Stomach smooth muscle (tissue), 2 donors: ENCODE measurements around the gene GPR142.
A peak's percentile ranks its signal among the peaks of the same experiment; 100 is the strongest.

Experiments
- H3K27ac ChIP-seq: one replicate; pipeline ENCODE4 v1.7.0; 2013; ENCODE audit warnings: mild to moderate bottlenecking, low read length, inconsistent platforms
- H3K27me3 ChIP-seq, 2 donors: one replicate each; pipeline ENCODE4 v1.7.0; 2013; ENCODE audit warnings: low read length in 2 of 2; ENCODE audit not compliant: insufficient read depth in 2 of 2, control insufficient read depth in 1 of 2
- H3K36me3 ChIP-seq, 2 donors: one replicate each; pipeline ENCODE4 v1.7.0; 2013; ENCODE audit warnings: low read length in 2 of 2; ENCODE audit not compliant: control insufficient read depth in 2 of 2, insufficient read depth in 2 of 2
- H3K4me1 ChIP-seq: one replicate; pipeline ENCODE4 v1.7.0; 2013; ENCODE audit warnings: low read length; ENCODE audit not compliant: control insufficient read depth, insufficient read depth
- H3K4me3 ChIP-seq, 2 donors: one replicate each; pipeline ENCODE4 v1.7.0; 2013; ENCODE audit warnings: low read length in 2 of 2
- H3K9ac ChIP-seq, 2 donors: one replicate each; pipeline ENCODE4 v1.7.0; 2013; ENCODE audit warnings: low read length in 2 of 2, mild to moderate bottlenecking in 1 of 2
- H3K9me3 ChIP-seq, 2 donors: one replicate each; pipeline ENCODE4 v1.7.0; 2013; ENCODE audit warnings: low read length in 2 of 2; ENCODE audit not compliant: control insufficient read depth in 2 of 2
- donor health status: healthy.
- donor health status: Pancreatic carcinoma.

The GPR142 gene

DNA sequence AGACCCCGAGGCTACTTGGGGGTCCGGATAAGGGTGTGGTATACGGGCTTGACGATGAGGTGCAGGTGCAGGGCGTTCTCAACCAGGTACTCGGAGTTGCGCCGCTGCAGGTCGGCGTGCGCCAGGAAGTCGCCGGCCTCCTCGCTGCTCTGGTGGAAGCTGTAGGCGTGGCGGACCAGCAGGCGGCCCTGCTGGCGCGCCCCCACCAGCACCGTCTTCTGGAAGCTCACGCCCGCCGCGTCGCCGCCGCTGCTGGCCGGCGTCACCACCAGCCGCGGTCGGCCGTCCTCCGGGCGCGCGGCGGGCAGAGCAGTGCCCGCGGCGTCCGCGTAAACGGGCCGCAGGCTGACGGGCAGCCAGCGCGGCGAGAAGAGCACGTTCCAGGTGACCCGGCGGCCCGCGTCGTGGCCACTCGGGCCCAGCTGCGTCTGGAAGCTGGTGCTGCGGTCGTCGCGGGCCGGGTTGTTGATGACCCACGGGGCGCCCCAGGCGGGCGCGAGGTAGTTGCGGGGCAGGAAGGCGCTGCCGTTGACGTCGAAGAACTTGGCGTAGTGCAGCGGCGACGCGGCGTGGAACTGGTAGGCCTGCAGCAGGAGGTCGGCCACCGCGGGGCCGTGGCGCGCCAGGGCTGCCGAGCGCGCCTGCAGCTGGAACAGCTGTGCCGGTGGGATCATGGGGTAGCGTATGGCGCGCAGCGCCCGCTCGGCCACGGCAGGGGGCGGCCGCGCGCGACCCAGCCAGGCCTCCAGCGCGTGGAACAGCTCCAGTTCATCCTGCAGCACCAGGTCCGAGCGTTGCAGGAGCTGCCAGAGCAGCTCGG lies 10.4 kb upstream of the GPR142 start:
- Histone ChIP-seq H3K36me3 (no peaks in the 10 kb centered on the region), H3K27me3 (peaks cover 72 to 78% of the 10 kb centered on the region in 2 donors), H3K4me3 (peak overlapping the region in 1 of 2 donors; percentile 22)

DNA sequence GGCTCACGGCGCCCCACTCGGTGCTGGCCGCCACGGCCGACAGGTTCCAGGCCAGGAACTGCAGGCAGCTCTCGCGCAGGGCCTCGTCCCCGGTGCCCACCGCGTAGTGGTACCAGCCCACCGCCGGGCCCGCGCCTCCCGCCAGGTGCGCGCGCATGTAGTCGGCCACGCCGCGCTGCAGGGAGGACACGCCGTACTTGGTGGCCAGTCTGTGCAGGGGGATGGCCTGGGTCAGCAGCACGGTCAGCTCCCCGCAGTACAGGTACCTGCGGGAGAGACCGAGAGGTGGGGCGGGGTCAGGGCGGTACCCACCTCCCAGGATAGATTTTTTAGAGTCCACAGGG lies 9.9 kb upstream of the GPR142 start:
- Histone ChIP-seq H3K9ac (no peak overlapping the region), H3K27me3 (peaks cover 75 to 78% of the 10 kb centered on the region in 2 donors), H3K4me3 (no peak overlapping the region)

More for the DNA sequence above, 10.4 kb upstream of the GPR142 start:
- no peaks in the 10 kb centered on the region for H3K9me3 ChIP-seq
- H3K4me1 ChIP-seq: peaks cover 12% of the 10 kb centered on the region
- no peak overlapping the region for H3K27ac ChIP-seq
- H3K9ac ChIP-seq: no peak overlapping the region

DNA sequence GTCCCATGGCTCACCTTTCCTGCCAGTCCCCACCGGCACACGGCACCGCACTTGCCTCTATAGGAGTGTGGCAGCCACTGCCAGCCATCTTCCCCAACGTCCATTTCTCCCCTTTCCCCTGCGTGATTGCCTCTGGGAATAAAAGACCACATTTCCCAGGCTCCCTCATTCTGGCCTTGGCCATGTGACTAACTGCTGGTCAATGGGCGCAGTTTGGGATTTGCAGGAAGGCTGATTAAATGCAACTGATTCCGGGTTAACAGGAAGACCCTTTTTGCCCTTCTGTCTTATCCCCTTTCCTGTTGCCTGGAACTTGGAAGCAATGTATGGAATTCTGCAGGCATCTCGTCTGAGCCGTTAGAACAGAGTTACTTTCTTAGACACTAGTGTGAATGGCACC lies 8.6 kb upstream of the GPR142 start:
- no peak overlapping the region for H3K4me3 ChIP-seq
- no peak overlapping the region for H3K9ac ChIP-seq
- no peaks in the 10 kb centered on the region for H3K36me3 ChIP-seq
- H3K27me3 ChIP-seq: peaks cover 64 to 68% of the 10 kb centered on the region in 2 donors
- no peaks in the 10 kb centered on the region for H3K9me3 ChIP-seq
- H3K4me1 ChIP-seq: peaks cover 14% of the 10 kb centered on the region
- no peak overlapping the region for H3K27ac ChIP-seq

More for the DNA sequence above, 9.9 kb upstream of the GPR142 start:
- no peaks in the 10 kb centered on the region for H3K36me3 ChIP-seq
- H3K4me1 ChIP-seq: peaks cover 14% of the 10 kb centered on the region
- H3K9me3 ChIP-seq: no peaks in the 10 kb centered on the region
- H3K27ac ChIP-seq: no peak overlapping the region

DNA sequence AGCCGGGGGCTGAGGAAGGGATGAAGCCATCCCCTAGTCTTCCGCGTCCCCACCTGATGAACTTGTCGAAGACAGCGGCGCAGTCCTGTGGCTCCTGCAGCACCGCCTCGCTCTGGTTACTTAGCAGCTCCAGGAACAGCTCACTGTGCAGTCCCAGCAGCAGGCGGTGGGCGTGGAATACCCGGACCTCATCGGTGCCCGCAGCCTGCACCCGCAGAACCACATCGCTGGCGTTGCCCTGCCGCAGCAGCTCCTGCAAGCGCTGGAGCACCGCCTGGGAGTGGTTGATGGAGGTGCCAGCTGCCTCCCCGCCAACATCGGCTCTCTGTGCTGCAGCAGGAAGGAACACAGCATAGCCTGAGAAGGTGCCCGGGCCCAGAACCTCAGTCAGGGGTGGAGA lies 7.4 kb upstream of the GPR142 start:
- H3K4me3 ChIP-seq: no peak overlapping the region
- H3K4me1 ChIP-seq: peaks cover 14% of the 10 kb centered on the region
- no peak overlapping the region for H3K9ac ChIP-seq
- no peaks in the 10 kb centered on the region for H3K9me3 ChIP-seq
- H3K36me3 ChIP-seq: no peaks in the 10 kb centered on the region
- peaks cover 57 to 59% of the 10 kb centered on the region in 2 donors for H3K27me3 ChIP-seq
- no peak overlapping the region for H3K27ac ChIP-seq

DNA sequence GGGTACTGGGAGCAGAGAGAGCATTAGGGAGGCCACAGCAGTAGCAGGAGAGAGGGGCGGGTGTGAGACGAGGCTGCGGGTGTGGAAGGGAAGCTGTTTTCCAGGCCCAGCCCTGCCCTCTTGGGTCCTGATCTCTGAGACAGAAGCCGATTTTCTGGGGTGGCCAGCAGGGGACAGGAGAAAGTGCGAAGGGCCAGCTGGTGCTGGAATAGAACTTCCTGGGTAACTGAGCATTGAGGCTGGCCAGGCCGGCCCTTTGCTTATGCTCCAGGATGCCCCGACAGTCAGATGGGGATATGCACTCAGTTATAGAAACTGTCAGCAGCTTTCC lies 6.4 kb upstream of the GPR142 start:
- H3K36me3 ChIP-seq: no peaks in the 10 kb centered on the region
- peaks cover 14% of the 10 kb centered on the region for H3K4me1 ChIP-seq
- peaks cover 51 to 54% of the 10 kb centered on the region in 2 donors for H3K27me3 ChIP-seq
- H3K27ac ChIP-seq: no peak overlapping the region
- H3K9me3 ChIP-seq: no peaks in the 10 kb centered on the region
- H3K4me3 ChIP-seq: no peak overlapping the region
- no peak overlapping the region for H3K9ac ChIP-seq

DNA sequence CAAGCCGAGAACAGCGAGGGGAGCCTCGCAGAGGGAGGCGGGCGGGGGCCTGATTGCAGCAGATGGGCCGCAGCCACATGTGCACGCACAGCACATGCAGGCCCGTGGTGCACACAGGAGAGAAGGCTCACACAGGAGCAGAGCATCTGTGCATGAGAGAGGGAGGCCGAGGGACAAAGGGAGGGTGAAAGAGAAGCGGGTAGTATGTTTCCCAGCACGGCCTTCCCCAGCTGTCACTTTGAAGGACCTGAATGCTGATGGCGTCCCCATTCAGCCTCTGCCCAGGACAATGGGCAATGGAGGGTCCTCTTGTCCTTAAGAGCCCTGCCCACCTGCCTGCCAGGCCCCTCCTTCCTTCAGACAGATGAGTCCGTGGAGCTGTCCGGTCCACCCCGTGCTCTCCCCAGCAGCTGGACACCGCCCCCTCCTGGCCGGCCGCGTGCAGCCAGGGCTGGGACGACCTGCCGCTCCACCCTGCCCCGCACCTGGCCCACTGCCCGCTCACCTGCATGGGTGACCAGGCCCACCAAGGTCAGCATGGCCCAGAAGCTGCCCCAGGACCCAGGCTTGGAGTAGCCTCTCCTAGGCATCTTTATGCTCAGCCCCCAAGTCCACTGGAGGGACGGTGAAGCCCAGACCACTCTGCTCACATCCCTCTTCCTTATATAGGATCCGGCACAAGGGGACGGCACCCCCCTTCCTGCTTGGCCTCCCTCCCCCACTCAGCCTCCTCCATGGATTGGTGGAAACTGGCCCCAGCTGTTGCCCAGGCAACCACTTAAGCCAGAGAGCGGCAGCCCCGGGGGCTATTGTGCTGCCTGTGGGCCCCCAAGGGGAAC lies 5.9 kb upstream of the GPR142 start, which contains the start of gene BTBD17:
BTBD17 (minus strand) TSS at position 639 of the 839 bp plus-strand sequence; CDS start at position 590, 49 bp downstream.
- Histone ChIP-seq H3K9ac (no peak within 1 kb of the TSS), H3K4me1 (peaks cover 14% of the 10 kb centered on the region), H3K4me3 (no peak within 1 kb of the TSS), H3K27me3 (peaks cover 46 to 48% of the 10 kb centered on the region in 2 donors), H3K36me3 (no peaks in the 10 kb centered on the region), H3K27ac (no peak within 1 kb of the TSS), H3K9me3 (no peaks in the 10 kb centered on the region)

DNA sequence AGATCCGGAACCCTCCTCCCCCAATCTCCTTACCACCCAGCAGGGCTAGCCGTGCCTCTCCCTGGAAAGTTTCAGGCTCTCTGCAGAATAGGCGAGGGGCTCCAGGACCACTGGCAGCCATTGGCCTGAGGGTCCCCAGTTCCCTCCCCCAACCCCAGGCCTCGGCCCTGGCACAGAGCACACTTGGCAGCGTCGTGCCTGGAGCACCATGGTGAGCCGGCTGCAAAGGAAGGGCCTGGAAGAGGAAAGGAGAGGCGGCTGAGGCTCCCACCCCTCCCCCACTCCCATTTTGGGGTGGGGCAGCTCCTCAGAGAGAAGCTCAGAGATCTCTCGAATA lies 5.3 kb upstream of the GPR142 start:
- no peaks in the 10 kb centered on the region for H3K9me3 ChIP-seq
- H3K27me3 ChIP-seq: peaks cover 44 to 45% of the 10 kb centered on the region in 2 donors
- H3K4me3 ChIP-seq: no peak overlapping the region
- H3K27ac ChIP-seq: no peak overlapping the region
- H3K9ac ChIP-seq: no peak overlapping the region
- H3K4me1 ChIP-seq: peaks cover 13% of the 10 kb centered on the region
- H3K36me3 ChIP-seq: no peaks in the 10 kb centered on the region

DNA sequence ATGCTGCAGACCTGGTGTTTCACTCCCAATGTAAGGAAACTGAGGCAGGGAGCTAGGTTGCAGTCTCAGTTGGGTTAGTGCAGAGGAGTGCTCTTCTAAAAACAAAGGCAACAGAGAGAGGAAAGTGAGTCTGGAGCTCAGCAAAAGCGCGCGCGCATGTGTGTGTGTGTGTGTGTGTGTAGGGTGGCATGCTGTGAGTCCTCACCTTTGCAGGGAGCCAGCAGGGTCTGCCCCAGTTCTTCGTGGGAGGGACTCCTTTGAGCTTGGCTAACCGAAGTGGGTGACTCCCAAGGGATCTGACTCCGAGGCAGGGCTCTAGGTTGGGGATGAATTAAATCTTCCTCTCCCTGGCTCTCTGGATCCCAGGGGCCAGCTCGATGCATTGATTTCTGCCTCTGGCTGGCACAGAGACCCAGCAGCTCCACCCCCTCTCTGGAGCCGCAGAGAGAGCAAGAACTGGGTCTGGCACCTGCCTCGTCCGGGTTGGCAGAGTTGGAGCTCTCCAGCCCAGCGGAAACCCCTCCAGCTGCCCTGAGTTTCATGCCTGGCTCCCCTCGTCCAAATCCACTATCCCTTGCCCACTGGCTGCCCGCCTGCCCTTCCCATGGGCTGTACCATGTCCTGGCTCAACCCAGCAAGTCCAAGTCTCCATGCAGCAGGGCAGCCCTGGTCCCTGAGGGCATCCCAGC lies 4.4 kb upstream of the GPR142 start:
- H3K9me3 ChIP-seq: no peaks in the 10 kb centered on the region
- H3K4me3 ChIP-seq: no peak overlapping the region
- peaks cover 9% of the 10 kb centered on the region for H3K4me1 ChIP-seq
- H3K9ac ChIP-seq: no peak overlapping the region
- H3K36me3 ChIP-seq: no peaks in the 10 kb centered on the region
- H3K27ac ChIP-seq: no peak overlapping the region
- peaks cover 38 to 43% of the 10 kb centered on the region in 2 donors for H3K27me3 ChIP-seq

DNA sequence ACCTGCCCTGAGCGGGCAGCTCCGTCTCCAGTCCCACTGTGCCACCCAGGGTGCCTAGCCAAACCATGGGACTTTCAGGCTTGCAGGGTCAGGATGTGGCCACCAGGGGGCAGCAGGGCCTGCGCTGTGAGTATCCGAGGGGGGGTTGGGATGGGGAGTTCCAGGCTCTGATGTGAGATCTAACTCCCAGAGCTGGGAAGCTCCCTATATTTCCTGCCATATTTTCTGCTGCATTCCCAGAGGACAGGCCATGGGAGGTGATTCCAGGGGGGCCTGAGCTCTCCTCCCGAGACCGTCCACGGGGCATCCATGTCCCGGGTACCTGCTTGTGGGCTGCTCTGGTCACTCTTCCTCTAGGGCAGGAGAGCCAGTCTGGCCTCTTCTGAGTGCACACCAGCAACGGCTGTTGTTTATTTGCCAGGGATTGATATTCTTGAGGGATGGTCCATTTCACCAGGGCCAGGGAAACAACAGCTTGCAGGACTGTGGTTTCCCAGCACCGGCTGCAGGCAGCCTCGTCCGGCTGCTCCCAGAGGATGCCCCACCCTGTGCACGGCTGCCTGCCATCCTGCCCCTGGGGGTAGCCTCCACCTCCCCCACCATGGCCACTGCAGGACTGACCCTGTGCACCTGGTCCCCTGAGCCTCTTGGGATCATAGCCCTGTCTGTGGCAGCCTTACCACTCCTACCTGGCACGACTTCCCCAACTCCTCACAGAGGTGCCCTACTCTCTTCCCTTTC lies 1.2 kb downstream of the GPR142 start:
- peaks cover 10 to 11% of the 10 kb centered on the region in 2 donors for H3K27me3 ChIP-seq
- no peak overlapping the region for H3K4me3 ChIP-seq
- no peaks in the 10 kb centered on the region for H3K36me3 ChIP-seq
- peaks cover 3% of the 10 kb centered on the region for H3K4me1 ChIP-seq
- H3K27ac ChIP-seq: no peak overlapping the region
- no peaks in the 10 kb centered on the region for H3K9me3 ChIP-seq
- no peak overlapping the region for H3K9ac ChIP-seq

DNA sequence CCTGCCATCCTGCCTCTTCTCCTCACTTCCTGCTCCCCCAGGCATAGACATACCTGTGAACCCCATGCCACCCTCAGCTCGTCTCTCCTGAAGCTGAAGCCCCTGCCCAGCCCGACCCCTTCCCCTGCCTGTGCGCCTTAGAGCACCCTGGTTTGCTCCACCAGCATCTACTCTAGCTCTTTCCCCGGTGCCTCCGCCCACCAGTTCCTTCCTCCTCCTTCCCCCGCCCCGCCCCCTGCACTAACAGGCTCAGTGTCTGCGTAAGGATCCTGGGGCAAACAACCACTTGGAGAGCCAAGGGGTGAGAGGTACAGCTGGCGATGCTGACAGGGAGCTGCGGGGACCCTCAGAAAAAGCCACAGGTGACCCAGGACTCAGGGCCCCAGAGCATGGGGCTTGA lies 1.9 kb downstream of the GPR142 start:
- Histone ChIP-seq H3K4me1 (peaks cover 5% of the 10 kb centered on the region), H3K27ac (no peak overlapping the region), H3K36me3 (no peaks in the 10 kb centered on the region), H3K4me3 (no peak overlapping the region), H3K9me3 (no peaks in the 10 kb centered on the region), H3K27me3 (peaks cover 10 to 11% of the 10 kb centered on the region in 2 donors), H3K9ac (no peak overlapping the region)
